Amniotic stem cell (primary cell): ENCODE data around the gene DUXB.

Experiments
- DNase-seq: peaks from one replicate; lab custom pipeline; 2025; lab: John Stamatoyannopoulos, UW

Gene DUXB

GRCh38 chr16:75660321-75660720 lies 40.9 kb downstream of the DUXB start:
- DNase-seq = no peak

GRCh38 chr16:75658175-75658574 lies 43.1 kb downstream of the DUXB start:
- DNase-seq = no peak

GRCh38 chr16:75653922-75654321 lies 47.3 kb downstream of the DUXB start:
- peak; percentile 24 for DNase-seq

GRCh38 chr16:75648265-75649076 lies 52.8 kb downstream of the DUXB start:
- peak; percentile 60 for DNase-seq

- DNase-seq = peak; percentile 80
Measured at GRCh38 chr16:75647492-75648264, 53.6 kb downstream of the DUXB start, which contains the start of the genes KARS1 and TERF2IP. Gene KARS1 (minus strand): TSS chr16:75647665. CDS start chr16:75647639, 26 bp downstream. Gene TERF2IP (plus strand): TSS chr16:75647773. CDS start chr16:75647883, 110 bp downstream.

- no peak for DNase-seq
Measured at GRCh38 chr16:75647112-75647491, 54.2 kb downstream of the DUXB start.

- no peak for DNase-seq
Measured at GRCh38 chr16:75644240-75645012, 56.8 kb downstream of the DUXB start.
